Measurements from ENCODE around the gene NCKIPSD. TPM values are rescaled to one million over a fixed set of nuclear protein-coding genes. Genes with fewer than 3 reads are reported as not detected.

The NCKIPSD gene
- total and polyA plus RNA-seq, 2 donors (not counting 3 experiments of a cell fraction or from before 2014, with no cell fraction given): 12.8 to 19.1 TPM

GRCh38 chr3:48631516-48632448 lies 53.9 kb downstream of the NCKIPSD start:
- Histone ChIP-seq H3K9ac (replicated peaks; ENCODE audit: extremely low read depth, insufficient read depth, low read length) (no peak overlapping the region), H3K27me3 (ENCODE audit: control insufficient read depth in 2 of 2, insufficient read depth in 2 of 2, low read length in 2 of 2) (no peaks in the 10 kb centered on the region), H3K9me1 (replicated peaks; ENCODE audit: control insufficient read depth, extremely low read depth, insufficient read depth, low read length) (no peaks in the 10 kb centered on the region), H3K27ac (ENCODE audit: insufficient read depth, low read depth, low read length) (no peak overlapping the region), H3K4me1 (ENCODE audit: control insufficient read depth, extremely low read depth, insufficient read depth, low read length) (peaks cover 16% of the 10 kb centered on the region), H3K9me3 (replicated peaks; ENCODE audit: control insufficient read depth, insufficient read depth, low read length) (no peaks in the 10 kb centered on the region), H3K4me3 (replicated peaks in 1 of 3; ENCODE audit: insufficient read depth in 1 of 3, low read depth in 1 of 3, low read length in 3 of 3) (no peak overlapping the region), H2AFZ (ENCODE audit: low read depth, low read length) (no peak overlapping the region), H3K79me2 (ENCODE audit: control insufficient read depth, insufficient read depth, low read length) (no peaks in the 10 kb centered on the region), H4K20me1 (replicated peaks; ENCODE audit: control insufficient read depth, extremely low read depth, insufficient read depth, low read length) (no peaks in the 10 kb centered on the region), H3K36me3 (ENCODE audit: control insufficient read depth in 2 of 2, extremely low read depth in 1 of 2, insufficient read depth in 2 of 2, low read length in 2 of 2) (peaks cover 0 to 34% of the 10 kb centered on the region in 2 experiments), H3K4me2 (ENCODE audit: insufficient read depth, low read length) (no peak overlapping the region)
- intact Hi-C loops (cut with micrococcal nuclease) (no loop called here), dilution Hi-C loops (cut with MboI; ENCODE audit: extremely low pct_ligation_motif_present, low sequenced_read_pairs) (no loop called here)
- no TSS peak for BruUV-seq (replicated peaks)
- no peak for TF ChIP-seq EZH2 (IDR thresholded peaks at IDR 0.05; ENCODE audit: borderline replicate concordance, low read depth, low read length, severe bottlenecking)
- TF ChIP-seq POLR2AphosphoS5 (IDR thresholded peaks at IDR 0.05; ENCODE audit: insufficient read depth, low read depth, low read length): no peak
- POLR2A ChIA-PET: no interaction called here
- DNase-seq (ENCODE audit: low read depth, low spot score) (no peak), FAIRE-seq (no peak)
- CTCF ChIA-PET: no interaction called here

- POLR2A ChIA-PET: no interaction called here
- CTCF ChIA-PET: no interaction called here
- no TSS peak for BruUV-seq (replicated peaks)
- Histone ChIP-seq H3K79me2 (ENCODE audit: control insufficient read depth, insufficient read depth, low read length) (no peaks in the 10 kb centered on the region), H3K4me1 (ENCODE audit: control insufficient read depth, extremely low read depth, insufficient read depth, low read length) (peaks cover 6% of the 10 kb centered on the region), H3K9ac (replicated peaks; ENCODE audit: extremely low read depth, insufficient read depth, low read length) (no peak overlapping the region), H3K4me2 (ENCODE audit: insufficient read depth, low read length) (no peak overlapping the region), H3K4me3 (replicated peaks in 1 of 3; ENCODE audit: insufficient read depth in 1 of 3, low read depth in 1 of 3, low read length in 3 of 3) (no peak overlapping the region), H3K9me3 (replicated peaks; ENCODE audit: control insufficient read depth, insufficient read depth, low read length) (no peaks in the 10 kb centered on the region), H3K27ac (ENCODE audit: insufficient read depth, low read depth, low read length) (no peak overlapping the region), H3K27me3 (ENCODE audit: control insufficient read depth in 2 of 2, insufficient read depth in 2 of 2, low read length in 2 of 2) (no peaks in the 10 kb centered on the region), H3K9me1 (replicated peaks; ENCODE audit: control insufficient read depth, extremely low read depth, insufficient read depth, low read length) (no peaks in the 10 kb centered on the region), H3K36me3 (ENCODE audit: control insufficient read depth in 2 of 2, extremely low read depth in 1 of 2, insufficient read depth in 2 of 2, low read length in 2 of 2) (peaks cover 0 to 41% of the 10 kb centered on the region in 2 experiments), H2AFZ (ENCODE audit: low read depth, low read length) (no peak overlapping the region), H4K20me1 (replicated peaks; ENCODE audit: control insufficient read depth, extremely low read depth, insufficient read depth, low read length) (no peaks in the 10 kb centered on the region)
- dilution Hi-C loops (cut with MboI; ENCODE audit: extremely low pct_ligation_motif_present, low sequenced_read_pairs): no loop called here
- FAIRE-seq: no peak
- no peak for DNase-seq (ENCODE audit: low read depth, low spot score)
- TF ChIP-seq EZH2 (IDR thresholded peaks at IDR 0.05; ENCODE audit: borderline replicate concordance, low read depth, low read length, severe bottlenecking) (no peak), FOS (IDR thresholded peaks at IDR 0.05; ENCODE audit: borderline replicate concordance, insufficient read depth, low read length) (no peak), MYC (IDR thresholded peaks at IDR 0.05; ENCODE audit: low read depth, low read length) (no peak), POLR2A (IDR thresholded peaks at IDR 0.05; ENCODE audit: low read depth, low read length) (no peak), POLR2AphosphoS5 (IDR thresholded peaks at IDR 0.05; ENCODE audit: insufficient read depth, low read depth, low read length) (no peak), GATA2 (IDR thresholded peaks at IDR 0.05; ENCODE audit: insufficient read depth, insufficient read length, low read depth, low read length) (no peak), JUN (IDR thresholded peaks at IDR 0.05; ENCODE audit: borderline replicate concordance, insufficient read depth, insufficient read length, low read depth) (no peak)
- TF ChIP-seq, protein P1, sequence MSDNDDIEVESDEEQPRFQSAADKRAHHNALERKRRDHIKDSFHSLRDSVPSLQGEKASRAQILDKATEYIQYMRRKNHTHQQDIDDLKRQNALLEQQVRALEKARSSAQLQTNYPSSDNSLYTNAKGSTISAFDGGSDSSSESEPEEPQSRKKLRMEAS (IDR thresholded peaks at IDR 0.05; ENCODE audit: insufficient read depth, insufficient read length): no peak
- TF ChIP-seq, protein P2, sequence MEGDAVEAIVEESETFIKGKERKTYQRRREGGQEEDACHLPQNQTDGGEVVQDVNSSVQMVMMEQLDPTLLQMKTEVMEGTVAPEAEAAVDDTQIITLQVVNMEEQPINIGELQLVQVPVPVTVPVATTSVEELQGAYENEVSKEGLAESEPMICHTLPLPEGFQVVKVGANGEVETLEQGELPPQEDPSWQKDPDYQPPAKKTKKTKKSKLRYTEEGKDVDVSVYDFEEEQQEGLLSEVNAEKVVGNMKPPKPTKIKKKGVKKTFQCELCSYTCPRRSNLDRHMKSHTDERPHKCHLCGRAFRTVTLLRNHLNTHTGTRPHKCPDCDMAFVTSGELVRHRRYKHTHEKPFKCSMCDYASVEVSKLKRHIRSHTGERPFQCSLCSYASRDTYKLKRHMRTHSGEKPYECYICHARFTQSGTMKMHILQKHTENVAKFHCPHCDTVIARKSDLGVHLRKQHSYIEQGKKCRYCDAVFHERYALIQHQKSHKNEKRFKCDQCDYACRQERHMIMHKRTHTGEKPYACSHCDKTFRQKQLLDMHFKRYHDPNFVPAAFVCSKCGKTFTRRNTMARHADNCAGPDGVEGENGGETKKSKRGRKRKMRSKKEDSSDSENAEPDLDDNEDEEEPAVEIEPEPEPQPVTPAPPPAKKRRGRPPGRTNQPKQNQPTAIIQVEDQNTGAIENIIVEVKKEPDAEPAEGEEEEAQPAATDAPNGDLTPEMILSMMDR (IDR thresholded peaks at IDR 0.05; ENCODE audit: extremely low read depth in 1 of 2, insufficient read depth in 1 of 2, low read depth in 1 of 2, low read length in 2 of 2): no peak
- intact Hi-C loops (cut with micrococcal nuclease): no loop called here
These were observed 54.9 kb downstream of the NCKIPSD start for GRCh38 chr3:48630833-48631232.

Measured in endothelial cell of umbilical vein (primary cell).